ENCODE measurements around the gene NDUFS8. TPM values are rescaled to one million over a fixed set of nuclear protein-coding genes. Genes with fewer than 3 reads are reported as not detected.

Gene NDUFS8
- polyA plus RNA-seq, 3 donors from 2014 or later = 204 to 258 (median 215) TPM

DNA sequence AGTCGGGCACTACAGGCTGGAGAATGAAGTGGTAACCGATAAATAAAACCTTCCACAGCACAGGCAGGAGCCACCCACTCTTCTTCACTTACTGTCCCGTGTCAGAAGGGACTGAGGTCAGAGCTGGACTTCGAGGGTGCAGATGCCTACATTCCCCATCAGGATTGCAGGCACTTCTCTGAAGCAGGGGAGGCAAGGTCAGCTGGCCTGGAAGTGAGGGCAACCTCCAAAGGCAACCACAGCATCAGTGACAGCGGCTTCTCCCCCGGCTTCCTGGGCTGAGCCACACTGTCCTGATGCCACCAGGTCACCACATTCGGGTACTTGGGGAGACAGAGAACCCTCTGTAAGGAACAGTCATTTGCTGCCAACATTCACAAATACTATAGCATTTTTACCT, 31.0 kb downstream of the NDUFS8 start:
- Mint-ChIP-seq H3K36me3 (peaks cover 0 to 31% (median 29%) of the 10 kb centered on the region in 3 donors), H3K27ac (no peak overlapping the region), H3K4me3 (no peak overlapping the region), H3K4me1 (no peaks in the 10 kb centered on the region), H3K9me3 (no peaks in the 10 kb centered on the region), H3K27me3 (ENCODE audit: low read depth in 3 of 3) (peaks cover 0 to 1% (median 0%) of the 10 kb centered on the region in 3 donors)
- no peak for DNase-seq

DNA sequence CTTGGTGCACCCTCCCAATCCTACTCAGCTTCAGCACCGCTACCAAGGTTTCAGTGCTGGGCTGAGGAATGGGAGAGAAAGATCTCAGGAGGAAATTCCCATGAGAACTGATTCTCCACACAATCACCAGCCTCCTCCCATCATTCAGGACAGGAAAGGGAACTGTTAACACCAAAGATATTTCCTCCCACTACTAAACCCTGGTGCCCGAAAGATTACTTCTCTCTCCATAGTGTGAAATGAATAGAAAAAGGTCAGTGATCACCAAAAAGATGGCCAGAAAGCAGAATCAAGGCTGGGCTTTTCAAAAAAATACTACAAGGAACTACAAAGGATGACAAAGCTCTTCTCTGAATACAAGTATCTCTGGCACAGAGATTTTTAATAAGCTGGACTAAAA, 34.4 kb downstream of the NDUFS8 start:
- no peaks in the 10 kb centered on the region for H3K9me3 Mint-ChIP-seq
- H3K27ac Mint-ChIP-seq = no peak overlapping the region
- no peaks in the 10 kb centered on the region for H3K27me3 Mint-ChIP-seq (ENCODE audit: low read depth in 3 of 3)
- no peaks in the 10 kb centered on the region for H3K4me1 Mint-ChIP-seq
- H3K36me3 Mint-ChIP-seq = peaks cover 10 to 45% (median 27%) of the 10 kb centered on the region in 3 donors
- no peak overlapping the region for H3K4me3 Mint-ChIP-seq
- no peak for DNase-seq

DNA sequence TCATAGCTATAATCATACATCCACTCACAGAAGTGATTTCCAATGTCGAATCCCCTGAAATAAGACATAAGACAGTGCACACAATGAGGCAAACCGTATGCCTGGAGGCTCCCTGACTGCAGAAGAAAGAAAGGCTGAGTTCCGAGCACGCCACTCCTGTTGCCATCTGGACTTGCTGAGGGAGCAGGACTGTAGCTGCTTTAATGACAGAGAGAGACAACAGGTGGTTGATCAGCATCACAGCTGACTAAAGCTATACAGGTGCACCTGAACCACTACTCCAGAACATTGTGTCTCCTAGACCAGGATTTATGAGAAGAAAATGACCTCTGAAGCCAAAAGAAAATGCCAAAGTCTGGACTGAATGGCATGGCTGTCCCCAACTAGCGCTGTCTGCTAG, 35.4 kb downstream of the NDUFS8 start:
- Mint-ChIP-seq H3K27ac (no peak overlapping the region), H3K36me3 (peaks cover 10 to 42% (median 25%) of the 10 kb centered on the region in 3 donors), H3K27me3 (ENCODE audit: low read depth in 3 of 3) (no peaks in the 10 kb centered on the region), H3K4me3 (no peak overlapping the region), H3K4me1 (no peaks in the 10 kb centered on the region), H3K9me3 (no peaks in the 10 kb centered on the region)
- DNase-seq = no peak

DNA sequence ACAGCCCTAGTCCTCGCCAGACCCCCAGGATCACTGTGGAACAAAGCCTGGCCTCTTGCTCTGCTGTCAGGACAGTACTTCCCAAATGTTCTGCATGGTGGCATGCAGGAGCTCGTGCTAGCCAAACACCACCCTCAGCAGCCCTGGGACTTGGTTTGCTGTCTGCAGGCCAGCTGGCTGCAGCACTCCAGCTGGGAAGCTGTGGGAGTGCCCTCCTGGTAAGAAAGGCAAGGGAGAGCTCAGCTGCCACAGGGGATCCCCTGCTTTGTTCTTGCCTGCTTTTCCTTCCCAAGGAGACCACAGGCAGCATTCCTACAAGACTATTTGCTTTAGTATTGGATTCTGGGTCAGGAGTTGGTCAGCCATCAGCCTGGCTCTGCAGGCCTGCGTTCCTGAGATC, 36.3 kb downstream of the NDUFS8 start:
- no peak for DNase-seq
- no peaks in the 10 kb centered on the region for H3K9me3 Mint-ChIP-seq
- H3K4me3 Mint-ChIP-seq = no peak overlapping the region
- no peaks in the 10 kb centered on the region for H3K4me1 Mint-ChIP-seq
- peaks cover 10 to 39% (median 22%) of the 10 kb centered on the region in 3 donors for H3K36me3 Mint-ChIP-seq
- H3K27me3 Mint-ChIP-seq (ENCODE audit: low read depth in 3 of 3) = no peaks in the 10 kb centered on the region
- H3K27ac Mint-ChIP-seq = no peak overlapping the region

DNA sequence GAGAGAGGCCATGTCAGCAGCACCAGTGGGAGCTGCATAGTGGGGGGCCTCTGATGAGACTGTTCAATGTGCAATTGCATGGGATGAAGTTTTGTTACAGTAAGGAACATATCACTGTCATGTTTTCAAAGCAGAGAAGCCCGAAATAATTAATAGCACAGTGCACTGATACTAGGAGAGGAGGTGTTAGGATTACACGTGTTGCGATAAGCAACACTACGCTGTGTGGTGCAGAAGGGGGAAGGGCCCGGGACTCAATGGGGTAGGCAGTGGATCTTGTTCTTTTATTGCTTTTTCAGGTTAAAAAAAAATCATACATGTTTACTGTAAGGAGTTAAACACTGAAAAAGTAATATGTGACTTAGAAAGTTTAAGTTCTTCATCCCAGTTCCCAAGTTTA, 37.5 kb downstream of the NDUFS8 start:
- Mint-ChIP-seq H3K27ac (peak overlapping the region in 1 of 6 donors; percentile 22), H3K27me3 (ENCODE audit: low read depth in 3 of 3) (no peaks in the 10 kb centered on the region), H3K4me3 (no peak overlapping the region), H3K4me1 (no peaks in the 10 kb centered on the region), H3K9me3 (no peaks in the 10 kb centered on the region), H3K36me3 (peaks cover 10 to 38% (median 20%) of the 10 kb centered on the region in 3 donors)
- no peak for DNase-seq

DNA sequence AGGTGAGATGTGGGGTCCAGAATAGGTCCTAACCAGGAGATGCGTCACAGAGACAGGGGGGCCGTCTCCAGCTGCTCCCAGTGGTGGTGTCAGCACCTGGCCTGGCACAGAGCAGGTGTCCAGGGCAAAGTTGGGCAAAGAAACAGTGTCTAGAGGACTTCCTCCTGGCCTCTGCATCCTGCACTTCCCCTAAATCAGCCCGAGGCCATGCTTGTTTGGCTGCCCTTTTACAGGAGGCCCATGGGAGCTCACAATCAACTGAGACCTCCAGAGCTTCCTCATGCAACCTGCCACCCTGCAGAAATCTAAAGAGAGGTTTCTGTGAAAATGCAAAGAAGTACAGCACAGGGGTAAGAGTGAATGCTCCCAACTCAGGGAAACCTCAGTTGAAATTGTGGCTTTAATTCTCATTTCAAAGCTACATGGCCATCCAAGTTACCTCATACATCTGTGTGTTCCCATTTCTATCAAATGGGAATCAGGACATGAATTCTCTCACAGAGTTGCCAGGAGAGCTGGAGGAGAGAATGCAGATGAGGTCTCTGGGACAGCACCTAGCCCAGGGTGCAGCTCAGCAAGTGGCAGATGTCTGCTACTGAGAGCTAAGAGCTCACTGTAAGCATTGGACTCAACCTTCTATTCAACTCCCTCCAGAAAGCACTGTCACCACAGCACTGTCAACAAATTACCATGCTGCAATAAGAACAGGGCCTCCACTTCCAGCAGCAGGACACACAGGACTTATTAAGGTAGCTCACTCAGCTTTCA, 41.0 kb downstream of the NDUFS8 start:
- Mint-ChIP-seq H3K4me3 (no peak overlapping the region), H3K9me3 (no peaks in the 10 kb centered on the region), H3K4me1 (no peaks in the 10 kb centered on the region), H3K27me3 (ENCODE audit: low read depth in 3 of 3) (peaks cover 0 to 3% (median 0%) of the 10 kb centered on the region in 3 donors), H3K36me3 (peaks cover 4 to 21% (median 10%) of the 10 kb centered on the region in 3 donors), H3K27ac (no peak overlapping the region)
- no peak for DNase-seq

DNA sequence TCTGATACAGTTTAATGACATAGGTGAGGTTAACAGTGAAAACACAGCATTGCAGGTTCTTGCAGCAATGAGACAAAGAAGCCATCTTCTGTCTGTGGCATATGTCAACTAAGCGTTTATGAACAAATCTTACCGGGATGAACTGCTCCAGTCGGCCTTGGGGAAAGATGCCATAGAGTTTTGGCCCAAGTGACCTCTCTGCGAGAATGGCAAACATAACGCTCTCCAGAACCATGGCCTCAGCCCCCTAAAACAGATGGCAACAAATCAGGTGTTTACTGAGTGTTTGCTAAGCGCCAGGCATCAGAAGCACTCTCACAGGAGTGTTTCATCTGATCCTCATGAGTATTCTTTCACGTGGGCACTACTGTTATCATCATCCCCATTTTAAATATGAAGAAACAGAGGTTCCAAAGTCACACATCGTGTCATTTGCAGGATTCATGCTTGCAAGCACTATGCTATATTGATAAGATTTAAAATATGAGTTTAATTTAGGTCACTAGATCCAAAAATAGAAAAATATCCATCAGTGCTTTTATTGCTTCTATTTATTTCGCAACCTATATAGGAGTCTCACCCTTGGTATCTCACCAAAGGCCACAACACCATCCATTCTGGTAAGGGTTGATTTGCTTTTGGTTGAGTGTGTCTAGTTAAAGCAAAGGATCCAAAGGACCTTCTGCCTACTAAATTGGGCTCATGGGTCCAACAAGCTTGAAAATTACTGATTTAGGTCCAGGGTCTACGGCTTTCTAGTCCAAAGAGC, 44.3 kb downstream of the NDUFS8 start:
- H3K4me3 Mint-ChIP-seq = no peak overlapping the region
- H3K27me3 Mint-ChIP-seq (ENCODE audit: low read depth in 3 of 3) = peaks cover 0 to 5% (median 4%) of the 10 kb centered on the region in 3 donors
- H3K4me1 Mint-ChIP-seq = peaks cover 2 to 6% of the 10 kb centered on the region in 2 donors
- no peaks in the 10 kb centered on the region for H3K9me3 Mint-ChIP-seq
- peaks cover 2 to 7% (median 3%) of the 10 kb centered on the region in 3 donors for H3K36me3 Mint-ChIP-seq
- no peak overlapping the region for H3K27ac Mint-ChIP-seq
- DNase-seq = no peak

DNA sequence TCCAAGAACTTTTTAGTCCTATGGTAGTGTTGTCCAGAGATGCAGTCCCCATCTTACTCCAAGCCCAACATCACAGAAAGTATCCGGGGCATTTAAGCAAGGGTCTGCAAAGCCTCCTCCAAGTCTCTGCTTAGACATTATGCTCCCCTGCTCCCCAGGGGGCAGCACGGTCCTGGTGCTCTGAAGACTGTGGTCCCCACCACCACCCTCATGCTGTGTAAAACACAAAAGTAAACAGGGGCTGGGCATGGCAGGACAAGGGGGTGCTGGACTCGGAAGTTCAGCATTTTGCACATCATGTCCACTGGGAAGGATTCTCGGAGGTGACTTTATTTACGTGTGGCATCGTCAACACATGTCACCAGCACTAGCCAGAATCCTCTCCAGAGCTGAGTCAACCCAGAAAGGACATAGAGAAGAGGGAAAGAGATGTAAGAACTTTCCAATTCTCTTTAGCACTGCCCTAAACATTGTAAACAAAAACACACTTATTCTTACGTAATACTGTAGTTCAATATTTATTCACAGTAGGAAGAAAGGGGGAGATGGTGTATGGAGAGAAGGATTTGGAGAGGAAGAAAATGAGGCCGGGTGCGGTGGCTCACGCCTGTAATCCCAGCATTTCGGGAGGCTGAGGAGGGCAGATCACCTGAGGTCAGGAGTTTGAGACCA, 46.0 kb downstream of the NDUFS8 start:
- no peak overlapping the region for H3K4me3 Mint-ChIP-seq
- peak overlapping the region in 1 of 6 donors; percentile 12 for H3K27ac Mint-ChIP-seq
- peaks cover 0 to 4% (median 4%) of the 10 kb centered on the region in 3 donors for H3K36me3 Mint-ChIP-seq
- H3K27me3 Mint-ChIP-seq (ENCODE audit: low read depth in 3 of 3) = peaks cover 0 to 5% (median 4%) of the 10 kb centered on the region in 3 donors
- DNase-seq = no peak
- no peaks in the 10 kb centered on the region for H3K9me3 Mint-ChIP-seq
- H3K4me1 Mint-ChIP-seq = peaks cover 2 to 6% of the 10 kb centered on the region in 2 donors

DNA sequence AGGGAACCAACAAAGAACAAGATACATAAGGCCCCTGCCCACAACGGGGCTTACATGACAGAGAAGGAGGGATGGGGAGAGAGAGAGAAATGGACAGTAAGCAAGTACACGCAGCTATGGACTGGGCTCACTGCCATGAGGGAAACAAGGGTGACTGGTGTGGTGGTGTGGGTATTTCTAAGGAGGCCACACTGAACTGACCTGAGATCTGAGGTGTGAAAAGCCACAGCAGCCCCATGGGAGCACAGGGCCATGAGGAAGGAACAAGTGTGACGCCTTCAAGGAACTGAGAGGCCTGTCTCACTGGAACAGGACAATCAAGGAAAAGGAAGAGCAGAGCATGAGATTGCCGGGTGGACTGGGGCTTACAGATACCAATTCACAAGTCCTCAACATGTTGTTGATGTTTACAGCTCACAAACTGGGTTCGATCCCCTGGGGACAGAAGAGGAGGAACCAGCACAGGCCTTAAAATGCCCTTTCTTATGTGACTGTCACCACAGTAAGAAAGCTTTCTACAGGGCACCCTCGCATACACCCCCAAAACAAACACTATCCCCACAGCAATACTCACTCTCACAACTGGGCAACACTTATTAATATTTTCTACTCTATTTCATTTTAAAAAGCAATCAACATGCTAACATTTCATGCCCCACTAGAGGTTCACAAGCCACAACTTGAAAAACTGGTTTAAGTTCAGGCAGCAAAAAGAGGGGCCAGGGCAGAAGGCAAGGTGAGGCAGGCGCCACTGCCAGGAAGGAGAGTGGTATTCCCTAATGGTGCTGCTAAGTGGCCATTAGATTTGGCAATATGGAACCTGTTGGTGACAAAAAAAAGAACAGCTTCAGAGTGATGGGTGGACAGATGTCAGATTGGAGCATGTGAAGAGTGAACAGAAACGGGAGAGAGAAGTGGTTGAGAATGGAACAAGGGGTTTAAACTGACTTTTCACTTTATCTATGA, 47.4 kb downstream of the NDUFS8 start:
- DNase-seq = peak in 1 of 3 donors; percentile 7
- Mint-ChIP-seq H3K9me3 (no peaks in the 10 kb centered on the region), H3K27ac (peak overlapping the region in 1 of 6 donors; percentile 14), H3K36me3 (peaks cover 0 to 4% (median 0%) of the 10 kb centered on the region in 3 donors), H3K27me3 (ENCODE audit: low read depth in 3 of 3) (peaks cover 0 to 6% (median 4%) of the 10 kb centered on the region in 3 donors), H3K4me1 (peaks cover 2 to 6% of the 10 kb centered on the region in 2 donors), H3K4me3 (no peak overlapping the region)

DNA sequence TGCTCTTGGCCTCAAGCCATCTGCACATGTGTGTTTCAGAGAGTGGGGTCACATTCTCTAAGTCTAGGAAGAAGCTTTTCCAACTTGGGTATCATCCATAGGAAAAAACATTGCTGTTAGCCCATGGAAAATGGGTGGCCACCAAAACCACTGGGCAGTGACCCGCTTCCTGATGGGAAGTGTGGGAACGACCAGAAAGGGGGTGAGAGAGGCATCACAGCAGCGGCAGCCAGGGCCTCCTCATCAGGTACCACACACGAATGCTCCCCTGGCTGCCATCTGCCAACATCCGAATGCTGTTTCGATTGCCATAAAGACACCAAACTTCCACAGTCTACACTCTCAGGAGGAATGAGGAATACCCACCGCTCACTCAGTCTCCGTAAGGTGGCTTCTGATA, 50.4 kb downstream of the NDUFS8 start:
- H3K27me3 Mint-ChIP-seq (ENCODE audit: low read depth in 3 of 3) = peaks cover 0 to 4% (median 4%) of the 10 kb centered on the region in 3 donors
- peaks cover 0 to 4% (median 0%) of the 10 kb centered on the region in 3 donors for H3K36me3 Mint-ChIP-seq
- H3K4me3 Mint-ChIP-seq = no peak overlapping the region
- H3K27ac Mint-ChIP-seq = no peak overlapping the region
- peaks cover 2 to 6% of the 10 kb centered on the region in 2 donors for H3K4me1 Mint-ChIP-seq
- DNase-seq = no peak
- no peaks in the 10 kb centered on the region for H3K9me3 Mint-ChIP-seq

DNA sequence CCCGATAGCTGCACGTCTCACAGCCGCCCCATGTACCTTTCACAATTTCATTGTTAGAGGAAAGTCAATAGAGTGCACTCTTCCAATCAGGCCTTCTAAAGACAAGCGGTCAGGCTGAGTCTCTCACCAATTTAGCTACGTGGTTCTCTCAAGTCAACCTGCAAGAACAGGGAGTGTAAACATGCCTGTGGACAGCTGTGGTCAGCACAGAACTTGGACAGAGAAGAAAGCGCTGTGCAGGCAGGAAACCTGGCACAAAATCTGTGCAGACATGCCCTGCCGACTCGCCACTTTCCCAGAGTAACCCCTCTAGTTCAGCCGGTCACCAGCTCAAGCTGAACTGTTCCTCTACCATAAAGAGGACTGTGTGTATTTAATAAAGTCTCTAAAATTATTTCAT, 51.2 kb downstream of the NDUFS8 start:
- Mint-ChIP-seq H3K9me3 (no peaks in the 10 kb centered on the region), H3K36me3 (peaks cover 0 to 4% (median 0%) of the 10 kb centered on the region in 3 donors), H3K27ac (no peak overlapping the region), H3K4me3 (no peak overlapping the region), H3K4me1 (peaks cover 1 to 6% of the 10 kb centered on the region in 2 donors), H3K27me3 (ENCODE audit: low read depth in 3 of 3) (peaks cover 0 to 4% (median 4%) of the 10 kb centered on the region in 3 donors)
- DNase-seq = no peak

DNA sequence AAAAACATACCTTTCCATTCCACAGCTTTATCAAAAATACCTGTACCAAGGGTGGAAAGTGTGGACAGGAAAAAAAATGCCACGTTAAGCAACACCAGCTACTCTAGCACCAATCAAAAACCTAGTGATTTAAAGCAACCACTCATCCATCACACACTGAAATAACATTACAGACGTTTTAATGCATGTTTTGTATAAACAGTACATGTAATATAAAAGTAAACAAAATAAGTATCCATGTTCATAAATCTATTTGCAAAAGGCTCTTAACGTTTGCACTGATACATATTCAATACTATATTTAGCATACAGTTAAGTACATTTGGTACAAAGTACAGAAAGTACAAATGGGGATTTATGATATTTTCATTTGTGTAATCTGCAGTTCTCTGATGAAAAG, 52.0 kb downstream of the NDUFS8 start:
- Mint-ChIP-seq H3K36me3 (peaks cover 0 to 4% (median 0%) of the 10 kb centered on the region in 3 donors), H3K27ac (no peak overlapping the region), H3K27me3 (ENCODE audit: low read depth in 3 of 3) (peaks cover 0 to 3% (median under 1%) of the 10 kb centered on the region in 3 donors), H3K4me3 (no peak overlapping the region), H3K9me3 (no peaks in the 10 kb centered on the region), H3K4me1 (peaks cover 0 to 3% of the 10 kb centered on the region in 2 donors)
- DNase-seq = no peak

DNA sequence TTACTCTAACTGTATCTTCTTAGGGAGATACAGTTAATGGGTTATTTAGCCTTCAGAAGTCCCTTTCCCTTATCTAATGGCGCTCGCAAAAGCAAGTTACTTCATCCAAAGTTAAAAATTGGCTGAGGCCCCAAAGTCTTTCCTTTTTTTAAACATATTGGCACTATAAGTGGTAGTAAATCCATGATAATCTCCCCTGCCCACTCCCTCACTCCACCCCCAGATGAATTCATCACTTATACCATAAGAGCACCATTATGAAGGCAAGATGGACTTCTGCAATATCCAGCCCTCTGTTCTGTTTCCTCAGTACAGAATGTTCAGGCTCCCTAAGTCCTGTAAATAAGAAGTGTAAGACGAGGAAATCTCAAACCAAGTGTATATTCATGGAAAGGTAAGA, 53.0 kb downstream of the NDUFS8 start:
- H3K36me3 Mint-ChIP-seq = peaks cover 0 to 4% (median 0%) of the 10 kb centered on the region in 3 donors
- H3K9me3 Mint-ChIP-seq = no peaks in the 10 kb centered on the region
- H3K27me3 Mint-ChIP-seq (ENCODE audit: low read depth in 3 of 3) = peaks cover 0 to 3% (median 0%) of the 10 kb centered on the region in 3 donors
- H3K4me3 Mint-ChIP-seq = no peak overlapping the region
- DNase-seq = no peak
- H3K4me1 Mint-ChIP-seq = no peaks in the 10 kb centered on the region
- H3K27ac Mint-ChIP-seq = no peak overlapping the region
